ENCODE measurements around the gene NR4A1.
"Not testable (repeated sequence)": the region's sequence is repeated elsewhere in the genome, so short reads cannot be mapped to it uniquely, and the experiment has no call there.

Gene NR4A1

GRCh38 chr12:52104431-52105089, 53.3 kb downstream of the NR4A1 start:
- not testable (repeated sequence) for DNase-seq

Measured in fibroblast of skin of back (primary cell).